A549 (cell line): ENCODE measurements around the gene DCDC2.

Experiments used
- CTCF ChIP-seq: fragments of >200 bp; sonication (Bioruptor Twin); formaldehyde crosslinking; IDR thresholded peaks from 3 replicates; pipeline ENCODE4 v1.5.1; 2016
- FOXS1 ChIP-seq: fragments of 250-450 bp; sonication (Bioruptor Pico); IDR thresholded peaks from 2 replicates; pipeline ENCODE4 v1.5.0; 2020; ENCODE audit warnings: mild to moderate bottlenecking, moderate library complexity
- MAZ ChIP-seq: fragments of 150-350 bp; IDR thresholded peaks from 2 replicates; pipeline ENCODE4 v1.6.1; 2014; ENCODE audit warnings: antibody characterized with exemption, low read depth, low read length, borderline replicate concordance
- RFX5 ChIP-seq: fragments of 450-650 bp; IDR thresholded peaks from 2 replicates; pipeline ENCODE4 v1.7.1; 2014; ENCODE audit warnings: antibody characterized with exemption, mild to moderate bottlenecking, moderate library complexity

- TF ChIP-seq CTCF = no peak
- TF ChIP-seq RFX5 = no peak
- TF ChIP-seq MAZ = no peak
- TF ChIP-seq FOXS1 (CRISPR knock-in tag) = no peak
These were observed 138.2 kb downstream of the DCDC2 start for GRCh38 chr6:24219670-24220069.
